Gastroesophageal sphincter (tissue), 4 donors: ENCODE measurements around the gene STK24. TPM values are rescaled to one million over a fixed set of nuclear protein-coding genes. Genes with fewer than 3 reads are reported as not detected.
A peak's percentile ranks its signal among the peaks of the same experiment; 100 is the strongest.

ENCODE experiments used
- ATAC-seq: fragments of 150-250 bp; one replicate; pipeline ENCODE4 v1.9.1; 2016; ENCODE audit warnings: mild to moderate bottlenecking, moderate library complexity
- H3K27ac ChIP-seq, 4 donors: fragments of 200-600 bp; sonication (generic) in 3 of 4; 1 replicate in 3 of 4; 2 replicates in 1 of 4; pipeline ENCODE4 v1.5.1; 2016 to 2019
- H3K27me3 ChIP-seq: fragments of 200-600 bp; sonication (generic); one replicate; pipeline ENCODE4 v1.5.1; 2019
- H3K36me3 ChIP-seq, 2 donors: fragments of 200-600 bp; sonication (generic); one replicate each; pipeline ENCODE4 v1.5.1; 2019; ENCODE audit warnings: control low read depth in 1 of 2
- H3K4me1 ChIP-seq, 3 donors: fragments of 200-600 bp; sonication (generic); 1 replicate in 2 of 3; 2 replicates in 1 of 3; pipeline ENCODE4 v1.5.1; 2016 to 2019; ENCODE audit warnings: control low read depth in 2 of 3
- H3K4me3 ChIP-seq, 2 donors: fragments of 200-600 bp; sonication (generic); one replicate each; pipeline ENCODE4 v1.5.1; 2019; ENCODE audit warnings: mild to moderate bottlenecking in 1 of 2, moderate library complexity in 1 of 2
- H3K9me3 ChIP-seq, 3 donors: fragments of 200-600 bp; sonication (generic); one replicate each; pipeline ENCODE4 v1.5.1; 2017 to 2019; ENCODE audit warnings: control low read depth in 2 of 3
- EP300 ChIP-seq: sonication (generic); formaldehyde crosslinking; IDR thresholded peaks from one replicate; pipeline ENCODE4 v1.6.1; 2017; ENCODE audit warnings: antibody characterized with exemption, mild to moderate bottlenecking
- POLR2A ChIP-seq, 2 donors: fragments of 450-650 bp; IDR thresholded peaks; one replicate each; pipeline ENCODE4 v1.6.1; 2017; ENCODE audit warnings: antibody characterized with exemption in 2 of 2, mild to moderate bottlenecking in 2 of 2, moderate library complexity in 1 of 2
- POLR2AphosphoS5 ChIP-seq: sonication (generic); formaldehyde crosslinking; IDR thresholded peaks from one replicate; pipeline ENCODE4 v1.6.1; 2017; ENCODE audit warnings: antibody characterized with exemption
- WGBS, 2 donors: methylation state at CpG; one replicate each; pipeline ENCODE4 v1.1.5; 2018; ENCODE audit warnings: low coverage in 1 of 2; 5-methylcytosine and 5-hydroxymethylcytosine counted together
- total RNA-seq, 4 donors: library from RNA; depleted of rRNA; stranded (reverse); fragments of >200 nt; gene quantifications; one replicate each; pipeline ENCODE4 v1.1.0, GENCODE V29; 2016
- TF ChIP-seq, protein P1 (sequence below), 4 experiments: fragments of 200-600 bp in 2 of 4; fragments of 450-650 bp in 2 of 4; sonication (generic) in 1 of 4; IDR thresholded peaks; one replicate each; pipeline ENCODE4 v1.5.1; 2017 to 2019; ENCODE audit warnings: antibody characterized with exemption in 4 of 4, mild to moderate bottlenecking in 2 of 4, moderate library complexity in 2 of 4

STK24 gene
- total RNA-seq, 4 donors from 2014 or later: 60.2 to 157 (median 102) TPM

- Histone ChIP-seq H3K4me3 (no peak overlapping the region), H3K4me1 (peaks cover 3 to 83% (median 49%) of the 10 kb centered on the region in 3 donors), H3K27me3 (no peaks in the 10 kb centered on the region), H3K36me3 (peaks cover 0 to 10% of the 10 kb centered on the region in 2 donors), H3K9me3 (no peaks in the 10 kb centered on the region), H3K27ac (peak overlapping the region in 2 of 4 donors; percentile 13 to 35)
- 71 to 86% methylated on average over 11 to 17 of the region's 20 CpGs for WGBS, 2 donors
- ATAC-seq: no peak
- no peak for TF ChIP-seq EP300
- no peak for TF ChIP-seq POLR2AphosphoS5
- TF ChIP-seq, protein P1, sequence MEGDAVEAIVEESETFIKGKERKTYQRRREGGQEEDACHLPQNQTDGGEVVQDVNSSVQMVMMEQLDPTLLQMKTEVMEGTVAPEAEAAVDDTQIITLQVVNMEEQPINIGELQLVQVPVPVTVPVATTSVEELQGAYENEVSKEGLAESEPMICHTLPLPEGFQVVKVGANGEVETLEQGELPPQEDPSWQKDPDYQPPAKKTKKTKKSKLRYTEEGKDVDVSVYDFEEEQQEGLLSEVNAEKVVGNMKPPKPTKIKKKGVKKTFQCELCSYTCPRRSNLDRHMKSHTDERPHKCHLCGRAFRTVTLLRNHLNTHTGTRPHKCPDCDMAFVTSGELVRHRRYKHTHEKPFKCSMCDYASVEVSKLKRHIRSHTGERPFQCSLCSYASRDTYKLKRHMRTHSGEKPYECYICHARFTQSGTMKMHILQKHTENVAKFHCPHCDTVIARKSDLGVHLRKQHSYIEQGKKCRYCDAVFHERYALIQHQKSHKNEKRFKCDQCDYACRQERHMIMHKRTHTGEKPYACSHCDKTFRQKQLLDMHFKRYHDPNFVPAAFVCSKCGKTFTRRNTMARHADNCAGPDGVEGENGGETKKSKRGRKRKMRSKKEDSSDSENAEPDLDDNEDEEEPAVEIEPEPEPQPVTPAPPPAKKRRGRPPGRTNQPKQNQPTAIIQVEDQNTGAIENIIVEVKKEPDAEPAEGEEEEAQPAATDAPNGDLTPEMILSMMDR (IDR thresholded peaks at IDR 0.05): no peak
- no peak for TF ChIP-seq POLR2A (IDR thresholded peaks at IDR 0.05)
Observed at GRCh38 chr13:98521461-98522247, 55.3 kb downstream of the STK24 start.

- 94% methylated on average over 3 to 18 of the region's 18 CpGs for WGBS, 2 donors
Observed at GRCh38 chr13:98520674-98521449, 56.0 kb downstream of the STK24 start.

DNA sequence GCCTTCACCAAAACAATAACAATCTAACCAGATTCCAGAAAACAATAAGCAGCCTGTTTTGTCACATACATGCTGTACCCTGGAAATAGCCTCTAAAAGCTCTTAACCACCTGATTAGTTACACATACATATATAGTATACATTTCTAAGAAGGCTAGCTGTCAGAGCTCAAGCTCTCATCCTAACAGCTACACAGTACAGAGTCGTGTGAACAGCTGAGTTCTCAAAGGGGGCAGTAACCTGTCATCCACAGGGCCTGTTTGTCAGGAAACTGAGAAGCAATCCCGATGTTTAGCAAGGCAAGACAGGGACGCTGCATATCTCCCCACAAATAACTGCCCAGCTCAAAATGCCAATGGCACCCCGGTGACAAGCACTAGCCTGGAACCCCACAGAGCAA, 56.9 kb downstream of the STK24 start:
- Histone ChIP-seq H3K27ac (no peak overlapping the region), H3K36me3 (peaks cover 0 to 10% of the 10 kb centered on the region in 2 donors), H3K27me3 (no peaks in the 10 kb centered on the region), H3K4me3 (no peak overlapping the region), H3K9me3 (no peaks in the 10 kb centered on the region), H3K4me1 (peaks cover 3 to 84% (median 40%) of the 10 kb centered on the region in 3 donors)
- no peak for ATAC-seq
- 49 to 60% methylated on average over 4 of the region's 4 CpGs for WGBS, 2 donors
- TF ChIP-seq EP300: no peak
- no peak for TF ChIP-seq POLR2A (IDR thresholded peaks at IDR 0.05)
- no peak for TF ChIP-seq POLR2AphosphoS5
- TF ChIP-seq, protein P1 (IDR thresholded peaks at IDR 0.05): no peak

More at GRCh38 chr13:98520674-98521449, 56.0 kb downstream of the STK24 start:
- Histone ChIP-seq H3K9me3 (no peaks in the 10 kb centered on the region), H3K4me3 (no peak overlapping the region), H3K27me3 (no peaks in the 10 kb centered on the region), H3K27ac (no peak overlapping the region), H3K36me3 (peaks cover 0 to 10% of the 10 kb centered on the region in 2 donors), H3K4me1 (peaks cover 3 to 84% (median 47%) of the 10 kb centered on the region in 3 donors)
- ATAC-seq: no peak
- TF ChIP-seq, protein P1 (IDR thresholded peaks at IDR 0.05): no peak
- TF ChIP-seq POLR2AphosphoS5 (no peak), EP300 (no peak), POLR2A (IDR thresholded peaks at IDR 0.05) (no peak)

GRCh38 chr13:98517576-98518310, 59.2 kb downstream of the STK24 start:
- ATAC-seq: no peak
- H3K4me1 ChIP-seq: peaks cover 3 to 83% (median 22%) of the 10 kb centered on the region in 3 donors

More at GRCh38 chr13:98517576-98518310, 59.2 kb downstream of the STK24 start:
- Histone ChIP-seq H3K36me3 (peaks cover 0 to 10% of the 10 kb centered on the region in 2 donors), H3K27ac (no peak overlapping the region), H3K27me3 (no peaks in the 10 kb centered on the region), H3K9me3 (no peaks in the 10 kb centered on the region), H3K4me3 (no peak overlapping the region)
- no peak for TF ChIP-seq EP300
- TF ChIP-seq POLR2A (IDR thresholded peaks at IDR 0.05): no peak
- no peak for TF ChIP-seq POLR2AphosphoS5
- TF ChIP-seq, protein P1 (IDR thresholded peaks at IDR 0.05): no peak
- WGBS, 2 donors: 69 to 89% methylated on average over 6 of the region's 6 CpGs
